ENCODE data around the gene TBL2.
"Not testable (repeated sequence)": the region's sequence is repeated elsewhere in the genome, so short reads cannot be mapped to it uniquely, and the experiment has no call there.

The TBL2 gene

GRCh38 chr7:73569042-73569608 is 9.3 kb downstream of the TBL2 start:
- DNase-seq, result no peak

- DNase-seq, result no peak
Observed at GRCh38 chr7:73567846-73568685, 10.3 kb downstream of the TBL2 start.

- DNase-seq, result no peak
Observed at GRCh38 chr7:73567140-73567539, 11.2 kb downstream of the TBL2 start.

- DNase-seq, result not testable (repeated sequence)
Observed at GRCh38 chr7:73566431-73566830, 11.9 kb downstream of the TBL2 start.

GRCh38 chr7:73565675-73566340 is 12.6 kb downstream of the TBL2 start:
- no peak for DNase-seq

GRCh38 chr7:73560109-73560835 is 18.1 kb downstream of the TBL2 start:
- DNase-seq, result no peak

GRCh38 chr7:73557397-73558257 is 20.8 kb downstream of the TBL2 start, which contains the start of gene BCL7B:
TSS of gene BCL7B (minus strand) at chr7:73557690. CDS start at chr7:73557578, 112 bp downstream.
- DNase-seq, result peak; percentile 87

- DNase-seq, result peak; percentile 95
Observed at GRCh38 chr7:73557108-73557396, 21.3 kb downstream of the TBL2 start.

GRCh38 chr7:73556208-73557107 is 21.9 kb downstream of the TBL2 start:
- no peak for DNase-seq

GRCh38 chr7:73555411-73555982 is 22.9 kb downstream of the TBL2 start:
- DNase-seq, result no peak

- DNase-seq, result not testable (repeated sequence)
Observed at GRCh38 chr7:73550093-73550492, 28.3 kb downstream of the TBL2 start.

- DNase-seq, result no peak
Observed at GRCh38 chr7:73549176-73549575, 29.2 kb downstream of the TBL2 start.

- DNase-seq, result no peak
Observed at GRCh38 chr7:73547841-73548240, 30.5 kb downstream of the TBL2 start.

GRCh38 chr7:73544678-73545077 is 33.7 kb downstream of the TBL2 start:
- DNase-seq, result no peak

GRCh38 chr7:73541722-73542121 is 36.7 kb downstream of the TBL2 start:
- no peak for DNase-seq

GRCh38 chr7:73539709-73540108 is 38.7 kb downstream of the TBL2 start:
- no peak for DNase-seq

- not testable (repeated sequence) for DNase-seq
Observed at GRCh38 chr7:73538510-73538909, 39.9 kb downstream of the TBL2 start.

- DNase-seq, result no peak
Observed at GRCh38 chr7:73537051-73537450, 41.3 kb downstream of the TBL2 start.

- DNase-seq, result no peak
Observed at GRCh38 chr7:73536479-73536878, 41.9 kb downstream of the TBL2 start.

- not testable (repeated sequence) for DNase-seq
Observed at GRCh38 chr7:73535918-73536317, 42.5 kb downstream of the TBL2 start.

- no peak for DNase-seq
Observed at GRCh38 chr7:73533742-73534141, 44.6 kb downstream of the TBL2 start.
